ENCODE measurements around the gene SNX8.

- no peak for TF ChIP-seq ATF3 (IDR thresholded peaks at IDR 0.05)
- no peak for TF ChIP-seq YY1 (IDR thresholded peaks at IDR 0.05)
- no peak for TF ChIP-seq CTCF (IDR thresholded peaks at IDR 0.05; ENCODE audit: low read depth, low read length, missing input control)
- TF ChIP-seq MAX (IDR thresholded peaks at IDR 0.05) = no peak
These were observed 71.5 kb downstream of the SNX8 start for GRCh38 chr7:2242541-2243429.

All from liver (tissue), 3 donors.